Stomach (tissue), 9 donors: Measurements from ENCODE around the gene CDKL1. TPM values are rescaled to one million over a fixed set of nuclear protein-coding genes. Genes with fewer than 3 reads are reported as not detected.

ENCODE experiments used
- DNase-seq, 2 donors: peaks; one replicate each; pipeline versions ENCODE4 v3.0.0 to v3.0.0-alpha.2; 2013 to 2019
- H3K27ac ChIP-seq, 5 donors: fragments of 200-600 bp in 4 of 5; sonication (generic) in 4 of 5; one replicate each; pipeline ENCODE4 v1.5.1; 2013 to 2019; ENCODE audit warnings: mild to moderate bottlenecking in 1 of 5, moderate library complexity in 1 of 5
- H3K27me3 ChIP-seq, 3 donors: fragments of 200-600 bp; sonication (generic); one replicate each; pipeline ENCODE4 v1.5.1; 2017 to 2019; ENCODE audit warnings: mixed run types in 1 of 3
- H3K36me3 ChIP-seq, 4 donors: fragments of 200-600 bp; sonication (generic); 1 replicate in 3 of 4; 2 replicates in 1 of 4; pipeline ENCODE4 v1.5.1; 2016 to 2019
- H3K4me1 ChIP-seq, 4 donors: fragments of 200-600 bp; sonication (generic); one replicate each; pipeline ENCODE4 v1.5.1; 2016 to 2019
- H3K4me3 ChIP-seq, 4 donors: fragments of 200-600 bp; sonication (generic) in 3 of 4; one replicate each; pipeline ENCODE4 v1.5.1; 2016 to 2019; ENCODE audit warnings: mild to moderate bottlenecking in 1 of 4
- H3K9me3 ChIP-seq, 4 donors: fragments of 200-600 bp; sonication (generic); one replicate each; pipeline ENCODE4 v1.5.1; 2016 to 2019
- EP300 ChIP-seq: sonication (generic); formaldehyde crosslinking; IDR thresholded peaks from one replicate; pipeline ENCODE4 v1.6.1; 2017; ENCODE audit warnings: antibody characterized with exemption
- POLR2A ChIP-seq, 4 donors: fragments of 450-650 bp; IDR thresholded peaks; one replicate each; pipeline ENCODE4 v1.6.1; 2016; ENCODE audit warnings: antibody characterized with exemption in 4 of 4, control low read depth in 2 of 4, mild to moderate bottlenecking in 1 of 4, moderate library complexity in 1 of 4
- POLR2AphosphoS5 ChIP-seq, 3 donors: sonication (generic); formaldehyde crosslinking; IDR thresholded peaks; one replicate each; pipeline ENCODE4 v1.6.1; 2016; ENCODE audit warnings: antibody characterized with exemption in 3 of 3
- WGBS, 5 donors: extraction: QIAGEN DNeasy Blood & Tissue Kit in 3 of 5; methylation state at CpG; one replicate each; pipeline versions ENCODE4 v1.1.5 to v1.1.7; 2013 to 2018; 5-methylcytosine and 5-hydroxymethylcytosine counted together
- intact Hi-C: fragments of 100-400 bp; cut with DNase I; formaldehyde crosslinking; loops from one replicate; pipeline ENCODE4 v1.15.1; 2023; ENCODE audit warnings: low total_unique reads
- polyA plus RNA-seq, 3 donors: library from polyadenylated mRNA; stranded (reverse); fragments of 200-250 nt; gene quantifications; one replicate each; pipeline ENCODE4 v1.2.3, GENCODE V29; 2013
- total RNA-seq, 5 donors: library from RNA; depleted of rRNA; stranded (reverse); fragments of >200 nt; gene quantifications; one replicate each; pipeline versions ENCODE4 v1.1.0 to v1.2.3, GENCODE V29; 2014 to 2016
- TF ChIP-seq, protein P1 (sequence below), 7 experiments: fragments of 450-650 bp in 4 of 7; fragments of 200-600 bp in 3 of 7; sonication (generic) in 3 of 7; IDR thresholded peaks; one replicate each; pipeline ENCODE4 v1.5.1; 2016 to 2019; ENCODE audit warnings: antibody characterized with exemption in 7 of 7, control low read depth in 2 of 7, mild to moderate bottlenecking in 1 of 7
- donor health status: healthy with polysubstance abuse.
- donor health status: Bipolar disorder and iron deficiency.
- donor health status: healthy.

CDKL1 gene
- total and polyA plus RNA-seq, 8 donors = 0.61 to 174 (median 1.4) TPM; not detected in 1

DNA sequence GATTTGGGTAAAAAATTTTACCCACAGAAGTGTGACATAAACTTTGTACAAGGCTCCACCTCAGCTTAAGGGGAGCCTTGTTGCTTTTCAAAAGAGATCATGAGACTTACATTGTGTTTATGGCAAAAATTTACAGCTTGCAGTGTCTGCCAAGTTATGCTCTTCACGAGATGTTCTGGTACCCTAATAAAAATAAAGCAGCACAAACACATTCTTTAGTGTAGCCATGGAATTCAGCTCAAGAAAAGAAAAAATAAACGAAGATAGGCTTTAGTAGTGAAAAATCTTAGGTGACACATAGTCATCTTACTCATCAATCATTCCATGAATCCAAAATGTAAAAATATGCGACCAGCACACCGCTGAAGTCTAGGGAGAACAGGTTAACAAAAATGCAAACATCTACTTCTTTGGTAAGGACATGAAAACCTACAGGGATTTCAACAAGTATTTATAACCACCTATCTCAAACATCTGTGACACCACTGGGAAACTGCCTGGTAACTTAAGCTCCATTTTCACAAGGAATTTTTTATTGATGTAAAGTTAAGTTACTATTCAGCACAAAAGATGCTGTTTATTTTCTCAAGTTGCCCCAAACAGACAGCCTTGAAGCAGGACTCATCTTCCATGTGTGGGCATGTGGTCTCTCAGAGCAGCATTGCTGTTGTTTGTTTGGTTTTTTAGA lies 51.7 kb downstream of the CDKL1 start:
- H3K27me3 ChIP-seq = no peaks in the 10 kb centered on the region
- H3K27ac ChIP-seq = peak overlapping the region in 1 of 5 donors; percentile 35
- no peaks in the 10 kb centered on the region for H3K9me3 ChIP-seq
- H3K4me1 ChIP-seq = peaks cover 0 to 29% (median 15%) of the 10 kb centered on the region in 4 donors
- no peak overlapping the region for H3K4me3 ChIP-seq
- intact Hi-C loops = no loop called here
- H3K36me3 ChIP-seq = no peaks in the 10 kb centered on the region
- TF ChIP-seq EP300 = no peak
- no peak for TF ChIP-seq POLR2A (IDR thresholded peaks at IDR 0.05)
- TF ChIP-seq, protein P1, sequence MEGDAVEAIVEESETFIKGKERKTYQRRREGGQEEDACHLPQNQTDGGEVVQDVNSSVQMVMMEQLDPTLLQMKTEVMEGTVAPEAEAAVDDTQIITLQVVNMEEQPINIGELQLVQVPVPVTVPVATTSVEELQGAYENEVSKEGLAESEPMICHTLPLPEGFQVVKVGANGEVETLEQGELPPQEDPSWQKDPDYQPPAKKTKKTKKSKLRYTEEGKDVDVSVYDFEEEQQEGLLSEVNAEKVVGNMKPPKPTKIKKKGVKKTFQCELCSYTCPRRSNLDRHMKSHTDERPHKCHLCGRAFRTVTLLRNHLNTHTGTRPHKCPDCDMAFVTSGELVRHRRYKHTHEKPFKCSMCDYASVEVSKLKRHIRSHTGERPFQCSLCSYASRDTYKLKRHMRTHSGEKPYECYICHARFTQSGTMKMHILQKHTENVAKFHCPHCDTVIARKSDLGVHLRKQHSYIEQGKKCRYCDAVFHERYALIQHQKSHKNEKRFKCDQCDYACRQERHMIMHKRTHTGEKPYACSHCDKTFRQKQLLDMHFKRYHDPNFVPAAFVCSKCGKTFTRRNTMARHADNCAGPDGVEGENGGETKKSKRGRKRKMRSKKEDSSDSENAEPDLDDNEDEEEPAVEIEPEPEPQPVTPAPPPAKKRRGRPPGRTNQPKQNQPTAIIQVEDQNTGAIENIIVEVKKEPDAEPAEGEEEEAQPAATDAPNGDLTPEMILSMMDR (IDR thresholded peaks at IDR 0.05) = no peak
- TF ChIP-seq POLR2AphosphoS5 (IDR thresholded peaks at IDR 0.05) = no peak
- no peak for DNase-seq
- 56 to 82% (median 70%) methylated on average over 4 of the region's 4 CpGs for WGBS, 5 donors

DNA sequence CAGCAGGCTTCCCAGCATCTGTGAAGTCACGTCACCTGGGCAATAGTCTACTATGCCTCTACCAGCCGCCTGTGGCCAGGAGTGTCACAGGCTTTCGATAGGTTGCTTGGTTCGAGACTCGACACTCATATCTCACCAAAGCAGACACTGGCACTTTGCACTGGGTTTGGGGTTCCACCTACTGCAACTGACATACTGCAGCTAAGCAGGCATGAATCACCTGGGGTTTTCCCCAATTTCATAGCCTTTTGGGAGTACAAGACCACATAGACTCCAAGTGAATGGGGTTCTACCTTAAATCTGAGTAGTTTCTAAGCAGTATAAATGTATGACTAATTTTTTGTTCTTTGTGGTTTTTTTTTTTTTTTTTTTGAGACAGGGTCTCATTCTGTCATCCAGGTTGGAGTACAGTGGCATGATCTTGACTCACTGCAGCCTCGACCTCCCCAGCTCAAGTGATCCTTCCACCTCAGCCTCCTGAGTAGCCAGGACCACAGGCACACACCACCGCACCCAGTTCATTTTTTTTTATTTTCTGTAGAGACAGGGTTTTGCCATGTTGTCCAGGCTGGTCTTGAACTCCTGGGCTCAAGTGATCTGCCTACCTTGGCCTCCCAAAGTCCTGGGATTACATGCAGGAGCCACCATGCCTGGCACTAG lies 52.4 kb downstream of the CDKL1 start:
- intact Hi-C loops = no loop called here
- Histone ChIP-seq H3K27ac (no peak overlapping the region), H3K4me3 (no peak overlapping the region), H3K9me3 (no peaks in the 10 kb centered on the region), H3K27me3 (no peaks in the 10 kb centered on the region), H3K4me1 (peaks cover 0 to 30% (median 20%) of the 10 kb centered on the region in 4 donors), H3K36me3 (no peaks in the 10 kb centered on the region)
- DNase-seq = no peak
- WGBS, 5 donors = 77 to 95% (median 85%) methylated on average over 7 of the region's 7 CpGs
- TF ChIP-seq POLR2AphosphoS5 (IDR thresholded peaks at IDR 0.05) (no peak), POLR2A (IDR thresholded peaks at IDR 0.05) (no peak), EP300 (no peak)
- TF ChIP-seq, protein P1 (IDR thresholded peaks at IDR 0.05) = no peak

DNA sequence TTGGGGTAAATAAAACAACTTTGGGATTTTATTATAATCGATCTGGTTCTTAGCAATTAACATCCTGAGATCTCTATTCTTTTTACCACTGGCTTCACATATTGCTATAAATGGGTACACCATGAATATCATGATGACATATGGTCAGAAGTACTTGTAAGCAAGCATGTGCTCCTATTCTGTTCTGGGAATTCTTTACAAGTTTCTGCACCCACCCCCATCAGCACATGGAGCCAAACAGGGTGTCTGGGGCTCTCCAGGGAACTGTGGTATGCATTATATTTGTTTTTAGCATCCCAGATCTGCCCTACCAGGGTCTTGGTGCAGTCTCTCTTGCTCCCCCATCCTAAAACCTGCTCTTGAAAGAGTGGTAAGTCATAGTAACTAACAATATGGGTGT lies 53.2 kb downstream of the CDKL1 start:
- no peak overlapping the region for H3K4me3 ChIP-seq
- H3K27ac ChIP-seq = peak overlapping the region in 1 of 5 donors; percentile 67
- intact Hi-C loops = no loop called here
- H3K36me3 ChIP-seq = peaks cover 0 to 2% (median 0%) of the 10 kb centered on the region in 4 donors
- no peaks in the 10 kb centered on the region for H3K27me3 ChIP-seq
- TF ChIP-seq, protein P1 (IDR thresholded peaks at IDR 0.05) = no peak
- TF ChIP-seq EP300 (no peak), POLR2A (IDR thresholded peaks at IDR 0.05) (no peak), POLR2AphosphoS5 (IDR thresholded peaks at IDR 0.05) (no peak)
- H3K9me3 ChIP-seq = no peaks in the 10 kb centered on the region
- DNase-seq = no peak
- H3K4me1 ChIP-seq = peaks cover 0 to 36% (median 25%) of the 10 kb centered on the region in 4 donors
- WGBS, 5 donors = 75 to 85% (median 80%) methylated on average over 1 of the region's 1 CpG

DNA sequence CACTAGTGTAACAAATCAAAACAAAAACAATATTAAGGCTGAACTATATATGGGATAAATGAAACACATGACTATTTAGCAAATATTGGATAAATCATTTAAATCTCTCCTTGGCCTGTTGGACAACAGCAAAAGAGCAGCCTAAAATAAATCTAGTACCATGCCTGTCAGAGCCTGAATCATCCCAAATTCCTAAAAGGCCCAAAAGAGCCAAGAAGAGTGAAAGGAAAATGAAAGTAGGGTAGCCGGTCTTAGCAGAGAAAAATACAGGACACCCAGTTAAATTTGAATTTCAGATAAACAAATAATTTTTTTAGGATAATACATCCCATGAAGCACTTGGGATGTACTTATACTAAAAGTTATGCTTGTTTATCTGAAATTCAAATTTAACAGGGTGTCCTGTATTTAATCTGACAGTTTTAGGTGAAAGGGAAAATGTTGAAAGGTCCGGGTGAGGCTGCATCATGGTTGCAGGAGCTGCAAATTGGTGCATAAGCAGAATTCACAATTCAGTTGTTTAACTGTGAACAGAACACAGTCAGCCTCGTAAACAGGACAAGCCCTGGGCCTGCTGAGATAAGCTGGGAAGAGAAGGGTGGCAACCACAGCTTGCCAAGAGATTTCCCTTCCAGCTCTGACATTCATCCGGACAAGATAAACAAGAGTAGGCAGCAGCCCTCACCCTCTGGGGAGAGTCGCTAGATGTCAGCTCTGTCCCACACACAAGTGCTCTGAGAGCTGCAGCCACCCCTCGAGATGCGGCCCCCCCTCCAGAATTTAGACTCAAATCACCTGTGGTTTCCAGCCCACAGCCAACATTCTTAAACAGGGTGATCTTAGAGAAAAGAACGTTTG lies 54.2 kb downstream of the CDKL1 start:
- Histone ChIP-seq H3K4me1 (peaks cover 0 to 32% (median 19%) of the 10 kb centered on the region in 4 donors), H3K9me3 (no peaks in the 10 kb centered on the region), H3K4me3 (peak overlapping the region; percentile 7 to 20 (median 16)), H3K27ac (peak overlapping the region in 4 of 5 donors; percentile 13 to 67 (median 60)), H3K27me3 (no peaks in the 10 kb centered on the region), H3K36me3 (peaks cover 0 to 7% (median 0%) of the 10 kb centered on the region in 4 donors)
- TF ChIP-seq EP300 = no peak
- no peak for TF ChIP-seq POLR2A (IDR thresholded peaks at IDR 0.05)
- TF ChIP-seq, protein P1 (IDR thresholded peaks at IDR 0.05) = no peak
- no peak for TF ChIP-seq POLR2AphosphoS5 (IDR thresholded peaks at IDR 0.05)
- peak in 1 of 2 donors; percentile 81 for DNase-seq
- 14 to 26% (median 17%) methylated on average over 6 to 8 of the region's 8 CpGs for WGBS, 5 donors
- intact Hi-C loops = no loop called here
